Fibroblast of lung (primary cell): ENCODE results near the gene SLC25A6.

Source experiments
- EZH2 ChIP-seq: IDR thresholded peaks from 2 replicates; pipeline ENCODE4 v1.5.1; 2012; ENCODE audit warnings: low read length, control low read depth, mild to moderate bottlenecking; ENCODE audit errors: missing control alignments
- TF ChIP-seq, protein P1 (sequence below), 2 donors: IDR thresholded peaks in 1 of 2; conservative IDR thresholded peaks in 1 of 2; 1 replicate in 1 of 2; 2 replicates in 1 of 2; pipeline ENCODE4 v1.5.1; 2011 to 2012; ENCODE audit warnings: low read length in 2 of 2, control low read depth in 1 of 2, inconsistent platforms in 1 of 2, low read depth in 1 of 2, mild to moderate bottlenecking in 1 of 2

- TF ChIP-seq EZH2 = no peak
- TF ChIP-seq, protein P1, sequence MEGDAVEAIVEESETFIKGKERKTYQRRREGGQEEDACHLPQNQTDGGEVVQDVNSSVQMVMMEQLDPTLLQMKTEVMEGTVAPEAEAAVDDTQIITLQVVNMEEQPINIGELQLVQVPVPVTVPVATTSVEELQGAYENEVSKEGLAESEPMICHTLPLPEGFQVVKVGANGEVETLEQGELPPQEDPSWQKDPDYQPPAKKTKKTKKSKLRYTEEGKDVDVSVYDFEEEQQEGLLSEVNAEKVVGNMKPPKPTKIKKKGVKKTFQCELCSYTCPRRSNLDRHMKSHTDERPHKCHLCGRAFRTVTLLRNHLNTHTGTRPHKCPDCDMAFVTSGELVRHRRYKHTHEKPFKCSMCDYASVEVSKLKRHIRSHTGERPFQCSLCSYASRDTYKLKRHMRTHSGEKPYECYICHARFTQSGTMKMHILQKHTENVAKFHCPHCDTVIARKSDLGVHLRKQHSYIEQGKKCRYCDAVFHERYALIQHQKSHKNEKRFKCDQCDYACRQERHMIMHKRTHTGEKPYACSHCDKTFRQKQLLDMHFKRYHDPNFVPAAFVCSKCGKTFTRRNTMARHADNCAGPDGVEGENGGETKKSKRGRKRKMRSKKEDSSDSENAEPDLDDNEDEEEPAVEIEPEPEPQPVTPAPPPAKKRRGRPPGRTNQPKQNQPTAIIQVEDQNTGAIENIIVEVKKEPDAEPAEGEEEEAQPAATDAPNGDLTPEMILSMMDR (conservative IDR thresholded peaks at IDR 0.05 in 1 of 2, IDR thresholded peaks at IDR 0.05 in 1 of 2; ENCODE audit: low read depth in 1 of 2, low read length in 2 of 2) = no peak
Observed at GRCh38 chrX:1417921-1418771, 26.2 kb upstream of the SLC25A6 start.
